22Rv1 (cell line): ENCODE measurements around the gene IL17RD.

Experiments
- CTCF ChIP-seq: fragments of 450-650 bp; IDR thresholded peaks from 2 replicates; pipeline ENCODE4 v1.5.1; 2017; ENCODE audit warnings: mild to moderate bottlenecking
- ZFX ChIP-seq: fragments of 450-650 bp; IDR thresholded peaks from 2 replicates; pipeline ENCODE4 v1.6.1; 2017; ENCODE audit warnings: antibody characterized with exemption, borderline replicate concordance

GRCh38 chr3:57165641-57166040 lies 488 bp upstream of the IL17RD start:
- TF ChIP-seq CTCF (no peak), ZFX (no peak)
